ENCODE results near the gene DDX43.

The DDX43 gene

DNA sequence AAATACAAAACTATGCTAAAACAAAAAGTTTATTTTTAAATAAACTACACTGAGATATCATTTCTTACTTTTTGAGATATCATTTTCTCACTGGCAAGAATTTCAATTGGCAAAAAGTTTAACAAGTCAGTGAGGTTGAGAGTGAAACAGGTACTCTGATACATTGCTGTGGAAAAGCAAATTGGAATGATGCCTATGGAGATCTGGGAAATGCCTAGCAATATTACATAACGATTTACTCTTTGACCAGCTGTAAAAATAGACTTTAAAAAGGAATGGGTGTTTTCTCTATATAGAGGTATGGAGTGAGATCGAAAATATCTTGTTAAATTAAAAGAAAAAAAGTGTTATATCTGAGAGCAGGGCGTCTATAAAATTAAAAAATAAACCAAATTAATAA, 40.6 kb downstream of the DDX43 start:
- Histone ChIP-seq H3K23ac (ENCODE audit: low read depth, low read length, poor library complexity) (no peak overlapping the region), H4K91ac (ENCODE audit: low read depth, low read length, poor library complexity) (no peak overlapping the region), H3K9me3 (replicated peaks in 1 of 2; ENCODE audit: control insufficient read depth in 2 of 2, insufficient read depth in 1 of 2, low read depth in 1 of 2, low read length in 2 of 2) (no peaks in the 10 kb centered on the region), H2AFZ (ENCODE audit: low read length) (no peak overlapping the region), H3K36me3 (replicated peaks in 1 of 2; ENCODE audit: control insufficient read depth in 2 of 2, insufficient read depth in 2 of 2, low read length in 2 of 2) (no peaks in the 10 kb centered on the region), H4K8ac (ENCODE audit: low read depth, low read length) (no peak overlapping the region), H3K9ac (ENCODE audit: low read depth, low read length, poor library complexity) (no peak overlapping the region), H3K27me3 (ENCODE audit: control insufficient read depth in 3 of 3, insufficient read depth in 3 of 3, low read depth in 1 of 3, low read length in 3 of 3) (no peaks in the 10 kb centered on the region), H3K27ac (replicated peaks; ENCODE audit: low read length) (no peak overlapping the region), H2BK12ac (ENCODE audit: low read length) (no peak overlapping the region), H3K4ac (ENCODE audit: low read length) (no peak overlapping the region), H3K14ac (ENCODE audit: low read length) (no peak overlapping the region), H2BK5ac (ENCODE audit: low read length) (no peak overlapping the region), H3K4me1 (ENCODE audit: control insufficient read depth in 2 of 2, insufficient read depth in 1 of 2, low read depth in 1 of 2, low read length in 2 of 2) (no peaks in the 10 kb centered on the region), H3K4me2 (ENCODE audit: insufficient read depth, low read length, poor library complexity, severe bottlenecking) (no peak overlapping the region), H3K79me1 (ENCODE audit: low read depth, low read length) (no peaks in the 10 kb centered on the region), H2AK5ac (ENCODE audit: low read depth, low read length) (no peak overlapping the region), H3K18ac (ENCODE audit: low read length) (no peak overlapping the region), H2BK120ac (ENCODE audit: low read depth, low read length) (no peak overlapping the region), H3K4me3 (ENCODE audit: low read length in 2 of 2) (no peak overlapping the region), H2BK15ac (ENCODE audit: low read length) (no peak overlapping the region)
- WGBS, 2 donors (ENCODE audit: extremely low coverage in 2 of 2, insufficient read length in 2 of 2, insufficient replicate concordance in 1 of 2) = 100% methylated on average over 1 of the region's 3 CpGs; no CpG with 5 or more reads in 1 of the 2 donors
- no peak for DNase-seq (ENCODE audit: low spot score)

DNA sequence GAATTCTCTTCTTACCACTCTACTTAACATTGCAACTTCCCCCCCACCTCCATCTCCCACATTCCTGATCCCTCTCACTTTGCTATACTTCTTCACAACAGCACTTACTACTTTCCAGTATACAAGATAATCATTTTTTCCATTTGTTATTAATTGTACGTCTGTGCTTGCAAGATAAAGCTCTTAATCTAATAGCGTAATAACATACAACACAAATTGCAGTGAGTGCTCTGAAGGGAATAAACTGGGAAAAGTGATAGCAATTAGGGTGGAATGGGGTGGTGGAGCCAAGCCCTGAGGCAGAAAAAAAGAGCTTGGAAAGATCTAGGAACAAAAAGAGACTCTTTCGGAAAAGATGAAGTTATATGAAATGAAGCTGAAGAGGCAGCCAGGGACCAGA, 48.9 kb downstream of the DDX43 start:
- no peak overlapping the region for H3K14ac ChIP-seq (ENCODE audit: low read length)
- no peak overlapping the region for H3K27ac ChIP-seq (replicated peaks; ENCODE audit: low read length)
- no peaks in the 10 kb centered on the region for H3K36me3 ChIP-seq (replicated peaks in 1 of 2; ENCODE audit: control insufficient read depth in 2 of 2, insufficient read depth in 2 of 2, low read length in 2 of 2)
- no peaks in the 10 kb centered on the region for H3K4me1 ChIP-seq (ENCODE audit: control insufficient read depth in 2 of 2, insufficient read depth in 1 of 2, low read depth in 1 of 2, low read length in 2 of 2)
- H2BK120ac ChIP-seq (ENCODE audit: low read depth, low read length) = no peak overlapping the region
- H3K18ac ChIP-seq (ENCODE audit: low read length) = no peak overlapping the region
- H3K9me3 ChIP-seq (replicated peaks in 1 of 2; ENCODE audit: control insufficient read depth in 2 of 2, insufficient read depth in 1 of 2, low read depth in 1 of 2, low read length in 2 of 2) = no peaks in the 10 kb centered on the region
- H2AFZ ChIP-seq (ENCODE audit: low read length) = no peak overlapping the region
- no peak overlapping the region for H3K23ac ChIP-seq (ENCODE audit: low read depth, low read length, poor library complexity)
- H3K79me1 ChIP-seq (ENCODE audit: low read depth, low read length) = no peaks in the 10 kb centered on the region
- H3K27me3 ChIP-seq (ENCODE audit: control insufficient read depth in 3 of 3, insufficient read depth in 3 of 3, low read depth in 1 of 3, low read length in 3 of 3) = no peaks in the 10 kb centered on the region
- DNase-seq (ENCODE audit: low spot score) = no peak
- H3K9ac ChIP-seq (ENCODE audit: low read depth, low read length, poor library complexity) = no peak overlapping the region
- whole genome bisulfite sequencing, 2 donors (ENCODE audit: extremely low coverage in 2 of 2, insufficient read length in 2 of 2, insufficient replicate concordance in 1 of 2) = no CpG with 5 or more reads among the region's 3 CpGs
- H4K8ac ChIP-seq (ENCODE audit: low read depth, low read length) = no peak overlapping the region
- H2BK15ac ChIP-seq (ENCODE audit: low read length) = no peak overlapping the region
- H2AK5ac ChIP-seq (ENCODE audit: low read depth, low read length) = no peak overlapping the region
- no peak overlapping the region for H2BK5ac ChIP-seq (ENCODE audit: low read length)
- H3K4me3 ChIP-seq (ENCODE audit: low read length in 2 of 2) = no peak overlapping the region
- no peak overlapping the region for H4K91ac ChIP-seq (ENCODE audit: low read depth, low read length, poor library complexity)
- no peak overlapping the region for H3K4me2 ChIP-seq (ENCODE audit: insufficient read depth, low read length, poor library complexity, severe bottlenecking)
- H3K4ac ChIP-seq (ENCODE audit: low read length) = no peak overlapping the region
- H2BK12ac ChIP-seq (ENCODE audit: low read length) = no peak overlapping the region

DNA sequence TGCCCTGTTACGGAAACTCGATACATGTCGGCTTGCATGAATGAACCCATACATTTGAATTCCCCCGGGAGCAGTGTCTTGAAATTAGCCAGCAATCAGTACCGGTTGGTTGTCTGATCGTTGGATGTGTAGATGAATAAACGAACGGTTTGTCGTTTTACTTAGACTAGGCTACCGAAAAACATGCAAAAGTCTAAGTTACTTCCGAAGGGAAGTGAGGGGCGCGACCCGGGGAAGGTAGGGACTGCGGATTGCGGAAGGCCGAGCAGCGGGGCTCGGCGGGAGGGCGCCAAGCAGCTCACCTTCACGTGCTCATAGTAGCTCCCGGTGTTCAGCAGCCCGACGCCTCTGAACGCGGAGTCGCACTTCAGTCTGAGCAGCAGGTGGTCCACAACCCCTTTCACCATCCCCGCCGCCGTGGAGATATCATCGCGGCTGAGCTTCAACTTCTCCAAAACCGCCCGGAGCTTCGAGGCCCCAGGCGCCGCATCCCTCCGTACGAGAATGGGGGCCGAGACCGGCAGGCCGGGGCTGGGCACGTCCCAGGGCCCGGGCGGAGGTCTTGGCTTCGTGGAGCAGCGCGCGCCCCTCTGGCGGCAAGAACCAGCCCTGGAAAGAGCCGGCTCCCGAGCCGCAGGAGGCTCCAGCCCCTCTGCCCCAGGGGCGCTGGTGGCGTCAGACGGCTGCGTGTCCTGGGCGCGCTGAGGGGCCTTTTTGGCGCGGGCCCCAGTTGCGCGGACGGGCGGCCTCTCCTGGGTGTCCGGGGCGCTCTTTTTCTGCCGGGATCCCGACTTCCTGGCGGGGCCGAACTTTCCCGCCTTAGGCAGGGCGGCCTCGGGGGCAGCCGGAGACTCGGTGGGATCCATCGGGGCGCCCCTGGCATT, 56.8 kb downstream of the DDX43 start:
- no peak for DNase-seq (ENCODE audit: low spot score)
- Histone ChIP-seq H4K8ac (ENCODE audit: low read depth, low read length) (no peak overlapping the region), H3K27ac (replicated peaks; ENCODE audit: low read length) (no peak overlapping the region), H3K9me3 (replicated peaks in 1 of 2; ENCODE audit: control insufficient read depth in 2 of 2, insufficient read depth in 1 of 2, low read depth in 1 of 2, low read length in 2 of 2) (peaks cover 0 to 6% of the 10 kb centered on the region in 2 donors), H3K4me1 (ENCODE audit: control insufficient read depth in 2 of 2, insufficient read depth in 1 of 2, low read depth in 1 of 2, low read length in 2 of 2) (no peaks in the 10 kb centered on the region), H3K79me1 (ENCODE audit: low read depth, low read length) (no peaks in the 10 kb centered on the region), H3K23ac (ENCODE audit: low read depth, low read length, poor library complexity) (peak overlapping the region; percentile 65), H3K9ac (ENCODE audit: low read depth, low read length, poor library complexity) (no peak overlapping the region), H2BK120ac (ENCODE audit: low read depth, low read length) (no peak overlapping the region), H2AFZ (ENCODE audit: low read length) (peak overlapping the region; percentile 65), H3K14ac (ENCODE audit: low read length) (no peak overlapping the region), H2BK12ac (ENCODE audit: low read length) (no peak overlapping the region), H3K4me3 (ENCODE audit: low read length in 2 of 2) (peak overlapping the region in 1 of 2 donors; percentile 56), H3K27me3 (ENCODE audit: control insufficient read depth in 3 of 3, insufficient read depth in 3 of 3, low read depth in 1 of 3, low read length in 3 of 3) (peaks cover 0 to 10% (median 9%) of the 10 kb centered on the region in 3 experiments), H2BK15ac (ENCODE audit: low read length) (peak overlapping the region; percentile 73), H3K18ac (ENCODE audit: low read length) (peak overlapping the region; percentile 76), H3K36me3 (replicated peaks in 1 of 2; ENCODE audit: control insufficient read depth in 2 of 2, insufficient read depth in 2 of 2, low read length in 2 of 2) (no peaks in the 10 kb centered on the region), H3K4ac (ENCODE audit: low read length) (no peak overlapping the region), H3K4me2 (ENCODE audit: insufficient read depth, low read length, poor library complexity, severe bottlenecking) (peak overlapping the region; percentile 23), H2AK5ac (ENCODE audit: low read depth, low read length) (no peak overlapping the region), H2BK5ac (ENCODE audit: low read length) (no peak overlapping the region), H4K91ac (ENCODE audit: low read depth, low read length, poor library complexity) (no peak overlapping the region)
- no CpG with 5 or more reads among the region's 79 CpGs for WGBS, 2 donors (ENCODE audit: extremely low coverage in 2 of 2, insufficient read length in 2 of 2, insufficient replicate concordance in 1 of 2)

DNA sequence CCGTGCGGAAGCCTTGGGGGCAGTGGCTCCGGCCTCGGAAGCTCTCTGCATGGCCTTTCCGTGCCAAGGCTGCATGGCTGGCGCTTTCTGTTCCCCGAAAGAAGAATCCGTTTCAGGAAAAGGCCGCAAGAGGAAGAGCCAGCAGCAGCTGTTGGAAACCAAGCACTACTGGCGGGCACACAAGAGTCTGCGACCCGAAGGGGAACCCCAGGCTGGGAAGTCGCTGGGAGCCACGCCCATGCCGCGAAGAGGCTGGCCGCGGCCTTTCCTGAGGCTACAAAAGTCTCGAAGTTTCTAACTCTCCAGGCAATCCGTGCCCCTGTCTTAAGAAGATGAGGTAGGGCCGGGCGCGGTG, 57.5 kb downstream of the DDX43 start, which contains the start of gene CGAS:
Gene CGAS (minus strand): TSS at position 191 of the 355 bp plus-strand sequence. CDS start 116 bp downstream, at position 75.
- Histone ChIP-seq H4K8ac (ENCODE audit: low read depth, low read length) (no peak within 1 kb of the TSS), H3K9ac (ENCODE audit: low read depth, low read length, poor library complexity) (no peak within 1 kb of the TSS), H3K36me3 (replicated peaks in 1 of 2; ENCODE audit: control insufficient read depth in 2 of 2, insufficient read depth in 2 of 2, low read length in 2 of 2) (no peaks in the 10 kb centered on the region), H2BK5ac (ENCODE audit: low read length) (no peak within 1 kb of the TSS), H3K23ac (ENCODE audit: low read depth, low read length, poor library complexity) (peak within 1 kb of the TSS; percentile 65), H2BK15ac (ENCODE audit: low read length) (peak within 1 kb of the TSS; percentile 73), H2AFZ (ENCODE audit: low read length) (peak within 1 kb of the TSS; percentile 65), H2BK120ac (ENCODE audit: low read depth, low read length) (no peak within 1 kb of the TSS), H3K79me1 (ENCODE audit: low read depth, low read length) (no peaks in the 10 kb centered on the region), H3K4me3 (ENCODE audit: low read length in 2 of 2) (peak within 1 kb of the TSS in 1 of 2 donors; percentile 56), H3K14ac (ENCODE audit: low read length) (no peak within 1 kb of the TSS), H3K4me2 (ENCODE audit: insufficient read depth, low read length, poor library complexity, severe bottlenecking) (peak within 1 kb of the TSS; percentile 23), H3K27ac (replicated peaks; ENCODE audit: low read length) (no peak within 1 kb of the TSS), H2BK12ac (ENCODE audit: low read length) (no peak within 1 kb of the TSS), H3K27me3 (ENCODE audit: control insufficient read depth in 3 of 3, insufficient read depth in 3 of 3, low read depth in 1 of 3, low read length in 3 of 3) (peaks cover 0 to 10% (median 9%) of the 10 kb centered on the region in 3 experiments), H3K4ac (ENCODE audit: low read length) (no peak within 1 kb of the TSS), H3K18ac (ENCODE audit: low read length) (peak within 1 kb of the TSS; percentile 76), H4K91ac (ENCODE audit: low read depth, low read length, poor library complexity) (no peak within 1 kb of the TSS), H2AK5ac (ENCODE audit: low read depth, low read length) (no peak within 1 kb of the TSS), H3K9me3 (replicated peaks in 1 of 2; ENCODE audit: control insufficient read depth in 2 of 2, insufficient read depth in 1 of 2, low read depth in 1 of 2, low read length in 2 of 2) (peaks cover 0 to 6% of the 10 kb centered on the region in 2 donors), H3K4me1 (ENCODE audit: control insufficient read depth in 2 of 2, insufficient read depth in 1 of 2, low read depth in 1 of 2, low read length in 2 of 2) (no peaks in the 10 kb centered on the region)
- no CpG with 5 or more reads among the region's 23 CpGs for WGBS, 2 donors (ENCODE audit: extremely low coverage in 2 of 2, insufficient read length in 2 of 2, insufficient replicate concordance in 1 of 2)
- no peak for DNase-seq (ENCODE audit: low spot score)
